ENCODE measurements around the gene TPSG1. TPM values are rescaled to one million over a fixed set of nuclear protein-coding genes. Genes with fewer than 3 reads are reported as not detected.

TPSG1 gene
- total RNA-seq, 4 donors from 2014 or later: 1.6 TPM; not detected in 3

- no peak for DNase-seq (ENCODE audit: low spot score in 2 of 2)
- no peaks in the 10 kb centered on the region for H3K4me1 ChIP-seq
- H3K9me3 ChIP-seq: no peaks in the 10 kb centered on the region
- peaks cover 10% of the 10 kb centered on the region for H3K36me3 ChIP-seq
- TF ChIP-seq POLR2AphosphoS5 (IDR thresholded peaks at IDR 0.05) (no peak), POLR2A (IDR thresholded peaks at IDR 0.05) (no peak), EP300 (IDR thresholded peaks at IDR 0.05) (no peak), CTCF (IDR thresholded peaks at IDR 0.05) (no peak)
- peaks cover 27% of the 10 kb centered on the region for H3K27me3 ChIP-seq
- 78% methylated on average over 25 of the region's 25 CpGs for WGBS
- no peak overlapping the region for H3K27ac ChIP-seq
- H3K4me3 ChIP-seq: no peak overlapping the region
Measured at GRCh38 chr16:1213796-1214372, 11.2 kb downstream of the TPSG1 start.

GRCh38 chr16:1213231-1213630 lies 11.8 kb downstream of the TPSG1 start:
- WGBS: 86% methylated on average over 5 of the region's 8 CpGs
- Histone ChIP-seq H3K4me3 (no peak overlapping the region), H3K9me3 (no peaks in the 10 kb centered on the region), H3K36me3 (peaks cover 10% of the 10 kb centered on the region), H3K4me1 (no peaks in the 10 kb centered on the region), H3K27me3 (peaks cover 24% of the 10 kb centered on the region), H3K27ac (no peak overlapping the region)
- no peak for DNase-seq (ENCODE audit: low spot score in 2 of 2)
- TF ChIP-seq POLR2A (IDR thresholded peaks at IDR 0.05) (no peak), EP300 (IDR thresholded peaks at IDR 0.05) (no peak), CTCF (IDR thresholded peaks at IDR 0.05) (no peak), POLR2AphosphoS5 (IDR thresholded peaks at IDR 0.05) (no peak)

GRCh38 chr16:1212616-1213194 lies 12.4 kb downstream of the TPSG1 start:
- TF ChIP-seq CTCF (IDR thresholded peaks at IDR 0.05): no peak
- 78% methylated on average over 10 of the region's 40 CpGs for WGBS
- H3K36me3 ChIP-seq: peaks cover 10% of the 10 kb centered on the region
- DNase-seq (ENCODE audit: low spot score in 2 of 2): no peak
- peaks cover 25% of the 10 kb centered on the region for H3K27me3 ChIP-seq
- no peaks in the 10 kb centered on the region for H3K9me3 ChIP-seq
- no peak overlapping the region for H3K4me3 ChIP-seq
- no peaks in the 10 kb centered on the region for H3K4me1 ChIP-seq
- no peak overlapping the region for H3K27ac ChIP-seq

- no peak for DNase-seq (ENCODE audit: low spot score in 2 of 2)
- TF ChIP-seq EP300 (IDR thresholded peaks at IDR 0.05): no peak
- no peak for TF ChIP-seq CTCF (IDR thresholded peaks at IDR 0.05)
- TF ChIP-seq POLR2AphosphoS5 (IDR thresholded peaks at IDR 0.05): no peak
- no peak for TF ChIP-seq POLR2A (IDR thresholded peaks at IDR 0.05)
- 93% methylated on average over 41 of the region's 65 CpGs for WGBS
- no peaks in the 10 kb centered on the region for H3K4me1 ChIP-seq
- peaks cover 10% of the 10 kb centered on the region for H3K36me3 ChIP-seq
- H3K27me3 ChIP-seq: peaks cover 23% of the 10 kb centered on the region
- H3K4me3 ChIP-seq: no peak overlapping the region
- H3K27ac ChIP-seq: no peak overlapping the region
- H3K9me3 ChIP-seq: no peaks in the 10 kb centered on the region
Measured at GRCh38 chr16:1211451-1212268, 13.4 kb downstream of the TPSG1 start.

- 93% methylated on average over 15 of the region's 23 CpGs for WGBS
- Histone ChIP-seq H3K4me1 (no peaks in the 10 kb centered on the region), H3K4me3 (no peak overlapping the region), H3K9me3 (no peaks in the 10 kb centered on the region), H3K27ac (no peak overlapping the region), H3K36me3 (peaks cover 10% of the 10 kb centered on the region), H3K27me3 (peaks cover 33% of the 10 kb centered on the region)
- DNase-seq (ENCODE audit: low spot score in 2 of 2): no peak
- no peak for TF ChIP-seq CTCF (IDR thresholded peaks at IDR 0.05)
- TF ChIP-seq POLR2AphosphoS5 (IDR thresholded peaks at IDR 0.05): no peak
- no peak for TF ChIP-seq EP300 (IDR thresholded peaks at IDR 0.05)
- TF ChIP-seq POLR2A (IDR thresholded peaks at IDR 0.05): no peak
Measured at GRCh38 chr16:1210461-1210860, 14.6 kb downstream of the TPSG1 start.
